GM12801 (cell line): Measurements from ENCODE around the gene SPINK6.

Source experiments
- CTCF ChIP-seq: IDR thresholded peaks from one replicate; pipeline ENCODE4 v1.5.1; 2011; ENCODE audit warnings: control low read depth; ENCODE audit not compliant: insufficient read length; ENCODE audit errors: extremely low read depth

Gene SPINK6

GRCh38 chr5:148224117-148224742 is 21.4 kb downstream of the SPINK6 start:
- no peak for TF ChIP-seq CTCF

DNA sequence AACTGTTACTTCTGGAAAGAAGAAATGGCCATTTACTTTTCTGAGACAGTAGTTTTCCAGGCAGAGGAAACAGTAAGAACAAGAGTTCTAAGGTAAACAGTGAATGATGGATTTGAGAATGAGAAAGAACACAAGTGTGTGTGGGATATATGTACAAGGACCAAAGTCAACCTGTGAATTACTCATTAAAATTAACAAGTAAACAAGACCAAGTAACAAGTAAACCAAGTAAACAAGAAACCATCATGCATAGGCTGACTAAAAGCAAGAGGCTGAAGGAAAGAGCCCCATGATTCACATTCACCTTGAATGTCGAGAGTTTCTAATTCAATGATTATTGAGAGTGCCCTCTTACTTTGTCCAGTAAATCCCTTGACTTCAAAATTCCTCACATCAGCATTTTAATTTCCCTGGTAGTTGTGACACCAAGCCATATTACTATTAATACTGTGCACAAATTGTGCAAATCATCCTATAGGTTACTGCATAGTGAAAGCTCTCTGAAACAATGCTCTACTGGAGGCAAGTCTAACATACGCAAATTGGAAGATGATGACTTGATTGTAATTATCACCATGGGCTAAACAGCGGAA is 25.6 kb downstream of the SPINK6 start:
- TF ChIP-seq CTCF, result no peak

DNA sequence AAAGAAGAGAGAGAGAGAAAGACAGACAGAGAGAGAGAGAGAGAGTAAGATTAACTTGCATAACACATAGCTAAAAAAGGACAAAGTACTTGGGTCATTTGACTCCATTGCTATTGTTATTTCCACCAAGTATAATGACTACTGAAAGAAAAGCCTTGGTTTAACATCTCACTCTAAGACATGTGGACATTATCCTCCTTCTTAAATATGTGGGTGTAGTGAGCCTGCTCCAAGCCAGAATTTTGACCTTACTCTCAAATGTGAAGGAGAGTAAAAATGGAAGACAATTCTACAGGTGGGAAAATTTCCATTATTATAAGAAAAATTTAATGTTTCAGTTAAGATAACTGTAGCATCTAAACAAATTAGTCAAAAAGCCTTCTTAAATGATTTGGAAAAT is 27.0 kb downstream of the SPINK6 start:
- no peak for TF ChIP-seq CTCF

DNA sequence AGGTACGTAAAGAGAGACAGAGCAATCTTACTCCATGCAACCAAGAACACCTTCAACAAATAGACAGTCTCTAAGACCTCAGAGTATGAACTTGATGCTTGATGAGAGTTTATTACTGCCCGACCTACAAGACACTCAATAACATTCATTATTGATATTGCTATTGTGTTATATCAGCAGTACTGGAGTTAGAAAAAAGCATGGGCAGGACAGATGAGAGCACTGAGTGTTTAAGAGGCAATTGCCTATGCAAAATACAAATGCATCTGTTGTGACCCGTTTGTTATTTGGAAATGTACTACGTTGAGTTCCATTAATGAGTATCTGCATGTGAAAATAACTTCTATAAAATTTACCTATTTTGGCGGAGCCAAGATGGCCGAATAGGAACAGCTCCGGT is 27.4 kb downstream of the SPINK6 start:
- TF ChIP-seq CTCF, result no peak

DNA sequence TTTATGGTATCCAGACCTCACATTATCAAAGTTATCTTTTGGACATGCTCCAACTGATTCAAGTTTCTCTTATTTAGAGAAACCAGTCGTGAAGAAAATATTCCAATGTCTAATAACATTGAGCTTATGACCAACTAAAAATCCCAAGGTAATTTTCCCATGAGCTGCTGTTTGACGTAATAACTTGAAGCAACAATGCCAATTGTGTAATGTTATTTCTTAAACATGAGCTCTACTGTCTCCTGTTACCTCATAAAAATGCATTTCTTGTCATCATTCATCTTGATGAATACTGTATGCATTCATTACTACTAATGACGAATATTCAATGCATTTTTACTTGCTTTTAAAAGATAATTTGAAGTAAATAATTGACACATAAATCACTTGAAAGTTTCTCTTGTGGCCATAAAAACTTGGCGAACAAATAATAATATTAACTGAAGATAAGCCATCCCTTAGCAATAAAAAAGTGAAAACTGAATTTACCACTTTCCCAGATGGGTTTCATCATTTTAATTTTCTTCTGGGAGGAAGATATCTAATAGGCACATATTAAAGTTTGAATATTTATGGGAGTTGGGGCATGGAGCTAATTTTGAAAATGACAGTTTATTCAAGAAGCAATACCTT is 35.1 kb downstream of the SPINK6 start:
- TF ChIP-seq CTCF, result no peak

DNA sequence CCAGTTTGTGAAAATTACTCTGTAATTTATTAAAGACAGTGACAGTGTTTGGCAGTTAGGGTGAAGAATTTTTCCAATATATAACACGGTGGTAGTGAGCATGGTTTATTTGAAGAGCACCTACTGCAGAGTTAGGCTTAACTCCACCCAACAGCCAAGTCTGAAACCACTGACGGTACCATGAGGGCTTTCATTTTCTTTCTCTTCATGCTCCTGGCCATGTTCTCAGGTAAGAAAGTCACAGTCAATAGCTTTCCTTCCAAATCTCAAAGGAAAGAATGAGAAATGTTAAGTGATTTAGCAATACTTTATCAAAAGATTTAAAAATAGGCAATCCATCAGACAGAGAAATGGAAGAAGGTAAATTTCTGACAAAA is 35.6 kb downstream of the SPINK6 start, which contains the start of gene MARCOL:
TSS of gene MARCOL (plus strand) at position 108 of the 377 bp plus-strand sequence. CDS start at position 181, 73 bp downstream.
- no peak for TF ChIP-seq CTCF

GRCh38 chr5:148248894-148249293 is 46.1 kb downstream of the SPINK6 start:
- no peak for TF ChIP-seq CTCF
